ENCODE data around the gene SLC38A10. TPM values are rescaled to one million over a fixed set of nuclear protein-coding genes. Genes with fewer than 3 reads are reported as not detected.
"Not testable (repeated sequence)": the region's sequence is repeated elsewhere in the genome, so short reads cannot be mapped to it uniquely, and the experiment has no call there.

Gene SLC38A10
- total RNA-seq, 1 experiment from 2014 or later: 81.4 TPM

DNA sequence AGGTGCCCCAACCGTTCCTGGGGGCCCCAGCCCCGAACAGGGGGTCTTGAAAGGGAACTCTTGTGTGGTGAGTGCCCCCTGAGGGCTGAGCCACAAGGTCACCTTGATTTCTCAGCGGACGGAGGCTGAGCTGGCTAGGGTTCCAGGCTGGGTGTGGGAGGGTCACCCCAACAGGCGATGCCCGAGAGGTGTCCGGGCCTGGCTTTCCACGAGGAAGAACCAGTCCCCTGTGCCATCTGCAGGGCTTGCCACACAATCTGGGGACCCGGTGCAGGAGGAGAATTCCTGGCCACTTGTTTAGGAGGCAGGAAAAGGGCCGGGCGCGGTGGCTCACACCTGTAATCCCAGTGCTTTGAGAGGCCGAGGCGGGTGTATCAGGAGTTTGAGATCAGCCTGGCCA, 16.8 kb upstream of the SLC38A10 start:
- no peak overlapping the region for H3K4me3 ChIP-seq
- H3K27me3 ChIP-seq (replicated peaks): no peaks in the 10 kb centered on the region
- H3K36me3 ChIP-seq: no peaks in the 10 kb centered on the region
- peaks cover 14% of the 10 kb centered on the region for H3K4me1 ChIP-seq (replicated peaks)
- DNase-seq (ENCODE audit: low read depth in 1 of 2, low spot score in 2 of 2): no peak
- H3K9me3 ChIP-seq (replicated peaks): no peaks in the 10 kb centered on the region
- no peak overlapping the region for H3K27ac ChIP-seq

DNA sequence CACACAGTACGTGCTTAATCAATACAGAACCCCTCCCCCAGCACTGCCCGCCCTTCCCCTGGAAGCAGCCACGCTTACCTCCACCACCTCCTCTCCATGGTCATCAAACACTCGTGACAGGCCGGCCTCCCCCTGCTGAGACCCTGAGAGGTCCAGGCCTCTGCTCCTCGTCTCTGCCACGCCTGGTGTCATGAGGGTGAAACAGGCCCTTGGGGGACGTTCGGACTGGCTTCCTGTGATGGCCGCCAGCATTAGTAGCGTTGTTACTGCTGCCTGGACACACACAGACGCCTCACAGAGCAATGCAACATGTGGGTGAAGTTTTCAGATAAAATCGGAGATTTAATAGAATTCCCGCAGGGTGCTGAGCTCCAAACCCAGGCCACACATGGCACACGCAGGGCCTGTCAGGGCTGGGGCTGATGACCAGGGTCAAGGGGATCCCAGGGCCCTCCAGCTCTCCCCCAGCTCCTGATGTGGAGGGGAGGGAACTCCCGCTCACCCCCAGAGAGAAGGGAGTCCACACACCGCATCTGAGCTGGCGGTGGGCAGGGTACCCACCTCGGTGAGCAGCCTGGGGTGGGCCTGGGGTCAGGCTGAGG, 15.9 kb upstream of the SLC38A10 start:
- no peaks in the 10 kb centered on the region for H3K27me3 ChIP-seq (replicated peaks)

DNA sequence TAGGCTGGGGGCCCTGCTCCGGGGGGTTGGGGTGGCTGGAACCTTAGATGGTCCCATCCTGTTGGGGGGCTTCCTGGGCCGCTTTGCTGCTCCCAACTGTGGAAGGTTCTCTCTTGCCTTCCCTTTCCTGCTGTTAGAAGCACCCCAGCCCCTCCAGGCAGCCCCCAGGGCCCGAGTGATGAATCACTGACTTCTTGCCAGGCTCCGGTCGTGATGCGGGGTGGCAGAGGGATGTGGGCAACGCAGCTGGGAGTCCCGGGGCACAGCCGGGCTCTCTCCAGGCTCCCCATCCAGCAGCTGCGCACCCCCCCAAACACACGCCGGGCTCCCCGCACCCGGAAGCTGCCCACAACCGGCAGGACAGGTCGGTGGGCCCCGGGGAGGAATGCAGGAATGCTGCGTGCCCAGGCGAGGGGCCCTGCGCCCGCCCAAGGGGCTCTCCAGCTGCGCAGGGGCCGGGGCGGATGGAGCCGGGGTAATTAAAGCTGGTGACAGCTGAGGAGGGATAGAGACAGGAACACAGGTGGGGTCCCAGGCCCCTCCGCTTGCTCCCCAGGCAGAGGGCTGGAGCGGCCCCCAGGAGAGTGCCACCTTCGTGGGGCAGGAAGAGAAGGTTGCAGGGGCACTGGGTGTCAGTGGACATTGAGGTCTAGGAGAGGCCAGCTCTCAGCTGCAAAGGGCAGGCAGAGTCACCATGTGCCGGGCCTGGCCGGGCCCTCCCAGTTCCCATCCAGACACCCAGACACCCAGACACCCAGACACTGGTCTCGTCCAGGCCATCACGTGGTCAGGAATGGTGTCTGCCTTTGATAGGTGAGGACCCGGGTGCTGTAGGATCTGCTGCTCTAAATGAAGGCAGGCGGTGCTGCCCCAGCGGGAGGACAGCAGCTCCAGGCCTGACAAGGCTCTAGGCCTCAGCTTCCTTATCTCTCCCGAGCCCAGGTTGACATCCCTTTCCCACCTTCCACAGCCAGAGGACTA, 15.0 kb upstream of the SLC38A10 start:
- no peak overlapping the region for H3K27ac ChIP-seq
- no peak for DNase-seq (ENCODE audit: low read depth in 1 of 2, low spot score in 2 of 2)

More for the DNA sequence above, 15.9 kb upstream of the SLC38A10 start:
- DNase-seq (ENCODE audit: low read depth in 1 of 2, low spot score in 2 of 2): no peak
- no peaks in the 10 kb centered on the region for H3K9me3 ChIP-seq (replicated peaks)
- no peaks in the 10 kb centered on the region for H3K36me3 ChIP-seq
- H3K27ac ChIP-seq: no peak overlapping the region
- H3K4me3 ChIP-seq: no peak overlapping the region
- H3K4me1 ChIP-seq (replicated peaks): peaks cover 14% of the 10 kb centered on the region

DNA sequence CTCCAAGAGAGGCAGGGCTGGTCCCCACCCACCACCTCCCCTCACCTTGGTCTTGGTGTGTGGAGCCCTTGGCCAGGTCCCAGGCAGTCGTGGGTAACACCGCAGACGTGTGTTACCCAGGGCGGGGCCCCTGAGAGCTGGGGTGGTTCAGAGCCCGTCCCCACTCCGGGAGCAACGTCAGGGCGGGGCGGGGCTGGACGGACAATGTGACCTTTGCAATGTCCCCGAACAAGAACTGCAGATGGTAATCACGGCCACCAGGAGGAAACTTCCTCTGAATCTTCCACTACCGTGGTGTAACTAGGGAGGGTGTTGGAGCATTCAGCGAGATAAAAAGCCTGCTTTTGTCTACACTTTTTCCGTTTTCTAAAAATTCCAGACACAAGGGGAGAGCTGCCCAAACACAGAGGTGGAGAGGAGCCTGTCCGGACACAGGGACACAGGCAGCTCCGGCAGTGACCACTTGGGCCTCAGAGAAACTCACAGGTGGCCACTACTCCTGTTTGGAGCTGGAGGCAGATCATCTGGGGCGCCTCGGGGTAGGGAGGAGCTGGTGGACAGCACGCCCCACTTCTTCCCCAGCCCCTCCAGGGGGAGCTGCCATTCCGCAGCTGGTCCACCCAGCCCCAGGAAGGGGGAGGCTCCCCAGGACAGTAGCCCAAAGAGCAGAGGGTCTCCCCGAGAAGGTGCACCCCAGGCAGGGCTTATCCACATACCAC, 14.2 kb upstream of the SLC38A10 start:
- Histone ChIP-seq H3K4me3 (peak overlapping the region; percentile 5; the same call in 1 of the 2 replicates), H3K27ac (peak overlapping the region; percentile 8; the same call in 1 of the 2 replicates), H3K4me1 (replicated peaks) (peaks cover 14% of the 10 kb centered on the region), H3K27me3 (replicated peaks) (no peaks in the 10 kb centered on the region), H3K9me3 (replicated peaks) (no peaks in the 10 kb centered on the region), H3K36me3 (no peaks in the 10 kb centered on the region)
- peak; percentile 83 to 91 for DNase-seq (ENCODE audit: low read depth in 1 of 2, low spot score in 2 of 2)

More for the DNA sequence above, 15.0 kb upstream of the SLC38A10 start:
- peaks cover 14% of the 10 kb centered on the region for H3K4me1 ChIP-seq (replicated peaks)
- H3K4me3 ChIP-seq: no peak overlapping the region
- H3K27me3 ChIP-seq (replicated peaks): no peaks in the 10 kb centered on the region
- H3K36me3 ChIP-seq: no peaks in the 10 kb centered on the region
- H3K9me3 ChIP-seq (replicated peaks): no peaks in the 10 kb centered on the region

DNA sequence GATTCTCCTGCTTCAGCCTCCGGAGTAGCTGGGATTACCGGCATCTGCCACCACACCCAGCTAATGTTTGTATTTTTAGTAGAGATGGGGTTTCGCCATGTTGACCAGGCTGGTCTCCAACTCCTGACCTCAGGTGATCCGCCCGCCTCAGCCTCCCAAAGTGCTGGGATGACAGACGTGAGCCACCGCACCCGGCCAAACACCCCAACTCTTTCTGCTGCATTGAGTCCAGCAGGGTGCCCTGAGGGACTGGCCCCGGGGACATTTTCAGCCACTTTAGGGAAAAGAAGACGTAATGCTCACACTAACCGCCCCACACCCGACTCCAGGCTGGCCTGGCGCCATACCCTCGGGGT, 13.7 kb upstream of the SLC38A10 start:
- not testable (repeated sequence) for DNase-seq (ENCODE audit: low read depth in 1 of 2, low spot score in 2 of 2); H3K27me3 ChIP-seq (replicated peaks); H3K36me3 ChIP-seq; H3K9me3 ChIP-seq (replicated peaks)
- Histone ChIP-seq H3K4me1 (replicated peaks) (peaks cover 14% of the 10 kb centered on the region), H3K27ac (peak overlapping the region; percentile 8; the same call in 1 of the 2 replicates), H3K4me3 (peak overlapping the region; percentile 5; the same call in 1 of the 2 replicates)

DNA sequence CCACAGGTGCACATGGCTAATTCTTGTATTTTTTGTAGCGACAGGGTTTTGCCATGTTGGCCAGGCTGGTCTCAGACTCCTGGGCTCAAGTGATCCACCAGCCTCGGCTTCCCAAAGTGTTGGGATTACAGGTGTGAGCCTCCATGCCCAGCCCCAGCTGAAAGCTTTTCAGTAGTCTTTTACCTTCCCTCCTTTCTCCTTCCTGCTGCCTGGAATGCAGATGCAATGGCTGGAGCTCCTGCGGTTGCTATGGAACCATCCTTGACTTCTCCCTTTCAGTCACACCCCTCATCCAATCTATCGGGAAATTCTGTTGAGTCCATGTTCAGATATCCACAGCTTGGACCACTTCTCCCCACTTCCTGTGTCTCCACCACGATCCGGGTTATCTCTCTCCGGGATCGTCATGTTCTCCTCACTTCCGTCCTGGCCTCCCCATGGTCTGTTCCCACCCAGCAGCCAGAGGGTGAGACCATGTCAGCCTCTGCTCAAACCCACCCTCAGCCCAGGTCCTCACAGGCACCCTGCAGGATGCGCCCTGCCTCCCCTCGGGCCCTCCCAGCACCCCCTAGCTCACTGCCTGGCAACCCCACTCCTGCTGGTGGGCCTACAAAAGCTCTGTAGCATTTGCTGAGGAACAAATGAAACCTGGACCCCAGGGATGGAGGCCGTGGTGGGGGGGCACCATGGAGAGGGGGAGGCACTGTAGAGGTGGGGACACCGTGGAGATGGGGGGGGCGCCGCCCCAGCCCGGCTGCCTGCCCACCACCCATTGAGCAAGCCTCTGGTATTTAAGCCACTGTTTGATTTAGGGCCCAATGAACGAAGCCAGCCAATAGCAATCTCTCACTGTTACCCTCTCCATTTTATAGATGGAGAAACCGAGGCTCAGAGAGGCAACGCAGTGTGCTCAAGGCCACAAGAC, 12.8 kb upstream of the SLC38A10 start:
- no peaks in the 10 kb centered on the region for H3K27me3 ChIP-seq (replicated peaks)
- H3K27ac ChIP-seq: no peak overlapping the region
- H3K9me3 ChIP-seq (replicated peaks): no peaks in the 10 kb centered on the region
- H3K4me3 ChIP-seq: no peak overlapping the region
- H3K36me3 ChIP-seq: no peaks in the 10 kb centered on the region
- DNase-seq (ENCODE audit: low read depth in 1 of 2, low spot score in 2 of 2): no peak
- H3K4me1 ChIP-seq (replicated peaks): peaks cover 14% of the 10 kb centered on the region

DNA sequence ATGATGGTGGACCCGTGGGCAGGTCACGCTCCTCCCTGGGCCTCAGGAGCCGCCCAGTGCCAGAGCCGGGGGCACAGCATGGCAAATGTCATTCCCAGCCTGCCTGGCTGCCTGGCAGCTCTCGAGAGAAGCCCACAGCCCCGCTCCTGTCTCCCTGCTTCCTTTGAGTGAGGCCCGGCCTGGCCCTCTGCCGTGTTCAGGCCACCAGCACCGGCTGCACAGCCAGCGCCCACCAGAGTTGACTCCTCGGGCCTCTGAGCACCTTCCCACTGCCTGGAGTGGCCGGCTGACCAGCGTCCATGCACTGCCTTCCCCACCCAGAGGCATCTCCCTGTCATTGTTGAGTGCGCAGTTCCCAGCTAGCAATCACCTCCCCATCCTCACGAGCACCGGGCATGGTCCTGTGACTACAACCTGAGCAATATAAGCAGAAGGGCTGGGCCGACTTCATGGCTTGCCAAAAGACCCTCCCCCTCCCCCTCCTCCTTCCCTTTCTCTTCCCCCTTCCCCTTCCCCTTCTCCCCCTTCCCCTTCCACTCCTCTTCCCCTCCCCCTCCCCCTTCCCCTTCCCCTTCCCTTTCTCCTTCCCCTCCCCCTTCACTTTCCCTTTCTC, 11.9 kb upstream of the SLC38A10 start:
- DNase-seq (ENCODE audit: low read depth in 1 of 2, low spot score in 2 of 2): no peak
- H3K27ac ChIP-seq: no peak overlapping the region
- no peak overlapping the region for H3K4me3 ChIP-seq
- peaks cover 14% of the 10 kb centered on the region for H3K4me1 ChIP-seq (replicated peaks)
- no peaks in the 10 kb centered on the region for H3K9me3 ChIP-seq (replicated peaks)
- H3K27me3 ChIP-seq (replicated peaks): no peaks in the 10 kb centered on the region
- no peaks in the 10 kb centered on the region for H3K36me3 ChIP-seq

DNA sequence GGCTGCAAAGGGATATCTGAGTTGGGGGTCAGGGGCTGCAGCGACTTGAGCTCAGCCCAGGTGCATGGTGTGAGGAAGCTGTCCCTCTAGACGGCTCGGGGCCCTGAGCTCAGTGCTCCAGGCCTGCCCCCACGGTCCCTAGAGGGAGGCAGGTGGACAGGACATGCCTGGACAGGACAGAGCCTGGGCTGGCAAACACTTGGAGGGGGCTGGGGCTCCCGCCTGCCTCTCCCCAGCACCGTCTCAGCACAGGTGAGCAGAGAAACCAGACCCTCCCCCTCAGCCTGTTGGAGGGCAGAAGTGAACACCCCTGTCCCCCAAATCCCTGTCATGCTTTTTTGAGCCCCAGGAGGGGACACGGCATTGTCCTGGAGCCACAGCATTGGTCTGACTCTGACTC, 11.4 kb upstream of the SLC38A10 start:
- no peak overlapping the region for H3K4me3 ChIP-seq
- no peaks in the 10 kb centered on the region for H3K27me3 ChIP-seq (replicated peaks)
- no peak for DNase-seq (ENCODE audit: low read depth in 1 of 2, low spot score in 2 of 2)
- H3K27ac ChIP-seq: no peak overlapping the region
- H3K9me3 ChIP-seq (replicated peaks): no peaks in the 10 kb centered on the region
- H3K36me3 ChIP-seq: no peaks in the 10 kb centered on the region
- H3K4me1 ChIP-seq (replicated peaks): peaks cover 14% of the 10 kb centered on the region

DNA sequence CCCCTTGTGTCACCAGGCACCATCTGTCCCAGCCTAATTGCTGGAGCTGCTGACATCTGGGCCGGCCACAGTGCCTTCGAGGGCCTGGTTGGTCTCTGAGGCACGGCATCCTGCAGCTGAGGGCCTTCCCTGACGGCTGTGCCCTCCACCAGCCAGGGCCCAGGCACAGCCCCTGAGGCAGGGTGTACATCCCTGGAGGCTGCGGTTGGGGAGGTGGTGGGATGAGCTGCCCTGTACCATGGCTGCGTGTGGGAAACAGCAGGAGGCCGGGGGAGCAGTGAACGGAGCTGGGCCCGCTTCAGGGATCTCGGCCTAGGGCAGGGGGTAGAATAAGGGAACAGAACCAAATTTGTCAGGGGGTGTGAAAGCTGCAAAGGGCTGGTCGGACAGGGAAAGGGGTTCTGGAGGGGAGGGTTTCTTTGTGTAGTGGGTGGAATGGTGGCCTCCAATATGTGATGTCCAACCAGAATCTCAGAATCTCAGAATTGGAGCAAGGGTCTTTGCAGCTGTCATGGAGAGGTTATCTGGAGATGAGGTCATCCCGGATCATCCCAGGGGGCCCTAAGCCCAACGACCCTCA, 10.0 kb upstream of the SLC38A10 start:
- DNase-seq (ENCODE audit: low read depth in 1 of 2, low spot score in 2 of 2): no peak
- Histone ChIP-seq H3K4me3 (no peak overlapping the region), H3K27ac (no peak overlapping the region), H3K36me3 (no peaks in the 10 kb centered on the region), H3K9me3 (replicated peaks) (no peaks in the 10 kb centered on the region), H3K4me1 (replicated peaks) (peaks cover 14% of the 10 kb centered on the region), H3K27me3 (replicated peaks) (no peaks in the 10 kb centered on the region)

DNA sequence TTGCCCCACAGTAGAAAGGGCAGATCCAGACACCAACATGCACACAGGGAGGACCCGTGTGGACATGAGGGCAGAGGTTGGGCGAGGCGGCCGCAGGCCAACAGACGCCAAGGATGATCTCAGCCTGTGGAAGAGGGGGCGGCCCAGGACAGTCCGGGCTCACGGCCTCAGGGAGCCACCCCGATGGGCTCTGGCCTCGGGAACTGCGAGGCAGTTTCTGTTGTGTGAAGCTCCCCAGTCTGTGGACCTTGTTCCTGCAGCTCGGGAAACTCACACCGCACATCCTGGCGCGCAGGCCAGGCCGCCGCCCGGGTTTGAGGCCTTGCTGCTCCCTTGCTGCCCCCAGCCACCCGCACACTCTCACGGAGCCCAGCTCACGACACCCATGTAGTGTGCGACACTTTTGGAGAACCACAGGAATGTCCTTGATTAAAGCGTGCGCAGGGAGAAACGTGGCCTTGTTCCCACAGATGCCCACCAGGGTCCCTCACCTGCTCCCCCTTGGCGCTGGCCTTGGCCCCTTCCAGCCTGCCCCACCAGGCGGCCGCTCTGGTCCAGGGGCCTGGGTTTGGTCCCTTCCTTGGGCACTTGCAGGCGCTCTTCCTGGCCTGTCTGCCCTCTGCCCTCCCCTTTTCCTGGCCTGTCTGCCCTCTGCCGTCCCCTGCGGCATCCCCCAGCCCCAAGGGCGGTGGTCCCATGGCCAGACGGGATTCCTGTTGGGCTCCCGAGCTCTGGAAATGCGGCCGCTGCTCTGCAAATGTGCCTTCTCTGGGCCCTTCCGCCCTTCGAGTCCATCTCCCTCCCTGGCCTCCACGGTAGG, 9.3 kb upstream of the SLC38A10 start:
- Histone ChIP-seq H3K4me1 (replicated peaks) (peaks cover 7% of the 10 kb centered on the region), H3K27ac (no peak overlapping the region)

DNA sequence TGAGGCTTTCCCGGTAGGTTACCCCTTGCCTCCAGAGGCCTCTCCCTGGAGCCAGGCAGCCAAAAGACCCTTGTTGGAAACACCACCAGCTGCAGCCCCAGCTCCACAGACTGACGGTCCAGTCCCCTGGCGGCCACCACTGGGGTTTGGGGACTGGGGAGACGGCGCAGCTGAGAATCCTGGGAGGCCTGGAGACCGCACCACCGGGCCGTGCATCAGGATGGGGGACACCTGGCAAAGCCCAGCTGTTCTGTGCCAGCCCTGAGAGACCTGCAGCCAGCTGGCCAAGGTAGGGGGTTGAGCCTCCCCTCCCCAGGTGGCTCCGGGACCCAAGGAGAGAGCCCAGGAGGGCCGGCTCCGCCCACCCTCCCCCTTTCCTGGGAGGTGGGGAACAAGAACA, 8.3 kb upstream of the SLC38A10 start:
- Histone ChIP-seq H3K4me1 (replicated peaks) (no peaks in the 10 kb centered on the region), H3K27ac (no peak overlapping the region), H3K27me3 (replicated peaks) (no peaks in the 10 kb centered on the region), H3K9me3 (replicated peaks) (no peaks in the 10 kb centered on the region), H3K36me3 (no peaks in the 10 kb centered on the region), H3K4me3 (no peak overlapping the region)
- DNase-seq (ENCODE audit: low read depth in 1 of 2, low spot score in 2 of 2): no peak

More for the DNA sequence above, 9.3 kb upstream of the SLC38A10 start:
- no peak overlapping the region for H3K4me3 ChIP-seq
- DNase-seq (ENCODE audit: low read depth in 1 of 2, low spot score in 2 of 2): no peak
- H3K27me3 ChIP-seq (replicated peaks): no peaks in the 10 kb centered on the region
- no peaks in the 10 kb centered on the region for H3K36me3 ChIP-seq
- H3K9me3 ChIP-seq (replicated peaks): no peaks in the 10 kb centered on the region

DNA sequence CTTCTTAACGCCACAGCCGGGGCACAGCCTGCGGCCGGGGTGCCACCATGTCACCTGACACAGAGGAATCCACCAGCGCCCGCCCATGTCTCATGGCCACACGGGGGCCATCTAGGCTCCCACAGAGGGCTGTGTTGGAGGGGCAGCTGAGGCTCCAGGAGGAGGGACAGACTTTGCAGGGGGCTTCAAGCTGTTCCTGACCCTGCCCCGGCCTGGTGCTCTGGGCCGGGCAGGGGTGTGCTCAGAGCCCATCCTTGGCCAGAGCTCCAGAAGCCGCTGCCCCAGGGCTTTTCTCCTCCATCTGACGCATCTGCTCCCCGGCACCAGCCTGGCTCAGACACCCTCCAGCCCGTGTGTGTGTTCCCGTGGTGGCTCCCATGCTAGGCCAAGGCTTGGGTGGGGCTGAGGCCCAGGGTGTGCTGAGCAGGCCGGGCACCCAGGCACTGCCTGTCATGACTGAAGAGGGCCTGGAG, 7.8 kb upstream of the SLC38A10 start:
- no peak overlapping the region for H3K4me3 ChIP-seq
- DNase-seq (ENCODE audit: low read depth in 1 of 2, low spot score in 2 of 2): no peak
- H3K36me3 ChIP-seq: no peaks in the 10 kb centered on the region
- H3K27ac ChIP-seq: no peak overlapping the region
- no peaks in the 10 kb centered on the region for H3K27me3 ChIP-seq (replicated peaks)
- H3K4me1 ChIP-seq (replicated peaks): no peaks in the 10 kb centered on the region
- H3K9me3 ChIP-seq (replicated peaks): no peaks in the 10 kb centered on the region
